IPS-20b (cell line): ENCODE results near the gene CDH2.

Source experiments
- H3K27ac ChIP-seq: one replicate; pipeline ENCODE4 v1.5.1; 2013; ENCODE audit warnings: low read length
- H3K27me3 ChIP-seq: 2 replicates; pipeline ENCODE4 v1.6.1; 2013; ENCODE audit warnings: mild to moderate bottlenecking, low read length, inconsistent platforms; ENCODE audit not compliant: insufficient read depth
- H3K36me3 ChIP-seq: 2 replicates; pipeline ENCODE4 v1.6.1; 2013; ENCODE audit warnings: low read depth, mild to moderate bottlenecking, inconsistent platforms, low read length, moderate library complexity; ENCODE audit not compliant: insufficient read depth
- H3K4me1 ChIP-seq: 2 replicates; pipeline ENCODE4 v1.6.1; 2013; ENCODE audit warnings: mild to moderate bottlenecking, control low read depth, inconsistent platforms, low read length, moderate library complexity; ENCODE audit not compliant: insufficient read depth
- H3K4me3 ChIP-seq: 2 replicates; pipeline ENCODE4 v1.5.1; 2013; ENCODE audit warnings: mild to moderate bottlenecking, low read length, inconsistent platforms
- H3K9ac ChIP-seq: 2 replicates; pipeline ENCODE4 v1.6.1; 2013; ENCODE audit warnings: low read depth, mild to moderate bottlenecking, inconsistent platforms, low read length, moderate library complexity
- H3K9me3 ChIP-seq: 2 replicates; pipeline ENCODE4 v1.6.1; 2013; ENCODE audit warnings: mild to moderate bottlenecking, low read depth, low read length, inconsistent platforms; ENCODE audit not compliant: insufficient read depth

The CDH2 gene

GRCh38 chr18:28004606-28005005 lies 172.3 kb downstream of the CDH2 start:
- Histone ChIP-seq H3K27ac (no peak overlapping the region), H3K9ac (no peak overlapping the region), H3K36me3 (peaks cover 36% of the 10 kb centered on the region), H3K9me3 (no peaks in the 10 kb centered on the region), H3K4me1 (no peaks in the 10 kb centered on the region), H3K4me3 (no peak overlapping the region), H3K27me3 (no peaks in the 10 kb centered on the region)

- H3K27ac ChIP-seq, result no peak overlapping the region
- H3K27me3 ChIP-seq, result no peaks in the 10 kb centered on the region
- H3K9ac ChIP-seq, result no peak overlapping the region
- no peaks in the 10 kb centered on the region for H3K9me3 ChIP-seq
- H3K4me3 ChIP-seq, result no peak overlapping the region
- no peaks in the 10 kb centered on the region for H3K4me1 ChIP-seq
- peaks cover 31% of the 10 kb centered on the region for H3K36me3 ChIP-seq
Observed at GRCh38 chr18:28003451-28003850, 173.5 kb downstream of the CDH2 start.

DNA sequence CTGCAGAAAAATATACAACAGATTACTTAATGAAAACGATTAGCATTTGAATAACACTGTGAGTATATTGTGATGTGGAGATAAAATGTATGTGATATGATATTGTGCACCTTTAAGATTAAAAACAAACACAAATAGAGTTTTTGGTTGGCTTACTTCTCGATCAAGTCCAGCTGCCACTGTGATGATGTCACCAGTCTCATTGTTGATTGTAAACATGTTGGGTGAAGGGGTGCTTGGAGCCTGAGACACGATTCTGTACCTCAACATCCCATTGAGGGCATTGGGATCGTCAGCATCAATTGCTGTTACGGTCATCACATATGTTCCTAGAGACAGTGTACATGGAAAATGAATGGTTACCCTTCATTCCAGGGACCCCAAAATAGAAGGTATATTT lies 174.1 kb downstream of the CDH2 start:
- Histone ChIP-seq H3K9me3 (no peaks in the 10 kb centered on the region), H3K27me3 (no peaks in the 10 kb centered on the region), H3K36me3 (peaks cover 31% of the 10 kb centered on the region), H3K4me1 (no peaks in the 10 kb centered on the region), H3K9ac (no peak overlapping the region), H3K27ac (no peak overlapping the region), H3K4me3 (no peak overlapping the region)

- no peaks in the 10 kb centered on the region for H3K27me3 ChIP-seq
- H3K4me3 ChIP-seq, result no peak overlapping the region
- no peak overlapping the region for H3K9ac ChIP-seq
- H3K4me1 ChIP-seq, result no peaks in the 10 kb centered on the region
- no peak overlapping the region for H3K27ac ChIP-seq
- peaks cover 35% of the 10 kb centered on the region for H3K36me3 ChIP-seq
- H3K9me3 ChIP-seq, result no peaks in the 10 kb centered on the region
Observed at GRCh38 chr18:27996801-27997272, 180.1 kb downstream of the CDH2 start.

- no peaks in the 10 kb centered on the region for H3K4me1 ChIP-seq
- no peak overlapping the region for H3K27ac ChIP-seq
- no peak overlapping the region for H3K9ac ChIP-seq
- peaks cover 34% of the 10 kb centered on the region for H3K36me3 ChIP-seq
- H3K4me3 ChIP-seq, result no peak overlapping the region
- no peaks in the 10 kb centered on the region for H3K27me3 ChIP-seq
- H3K9me3 ChIP-seq, result no peaks in the 10 kb centered on the region
Observed at GRCh38 chr18:27995770-27996502, 181.0 kb downstream of the CDH2 start.

- Histone ChIP-seq H3K36me3 (peaks cover 38% of the 10 kb centered on the region), H3K4me1 (no peaks in the 10 kb centered on the region), H3K4me3 (no peak overlapping the region), H3K27ac (no peak overlapping the region), H3K9me3 (no peaks in the 10 kb centered on the region), H3K9ac (no peak overlapping the region), H3K27me3 (no peaks in the 10 kb centered on the region)
Observed at GRCh38 chr18:27994571-27994970, 182.4 kb downstream of the CDH2 start.

GRCh38 chr18:27991391-27991790 lies 185.5 kb downstream of the CDH2 start:
- H3K27ac ChIP-seq, result no peak overlapping the region
- H3K4me3 ChIP-seq, result no peak overlapping the region
- no peaks in the 10 kb centered on the region for H3K4me1 ChIP-seq
- no peaks in the 10 kb centered on the region for H3K27me3 ChIP-seq
- H3K36me3 ChIP-seq, result peaks cover 35% of the 10 kb centered on the region
- no peaks in the 10 kb centered on the region for H3K9me3 ChIP-seq
- H3K9ac ChIP-seq, result no peak overlapping the region

- no peaks in the 10 kb centered on the region for H3K27me3 ChIP-seq
- H3K4me1 ChIP-seq, result peaks cover 16% of the 10 kb centered on the region; the same call in 1 of the 2 replicates
- H3K9ac ChIP-seq, result no peak overlapping the region
- H3K27ac ChIP-seq, result no peak overlapping the region
- H3K36me3 ChIP-seq, result peaks cover 46% of the 10 kb centered on the region
- no peak overlapping the region for H3K4me3 ChIP-seq
- H3K9me3 ChIP-seq, result no peaks in the 10 kb centered on the region
Observed at GRCh38 chr18:27985832-27986231, 191.1 kb downstream of the CDH2 start.

DNA sequence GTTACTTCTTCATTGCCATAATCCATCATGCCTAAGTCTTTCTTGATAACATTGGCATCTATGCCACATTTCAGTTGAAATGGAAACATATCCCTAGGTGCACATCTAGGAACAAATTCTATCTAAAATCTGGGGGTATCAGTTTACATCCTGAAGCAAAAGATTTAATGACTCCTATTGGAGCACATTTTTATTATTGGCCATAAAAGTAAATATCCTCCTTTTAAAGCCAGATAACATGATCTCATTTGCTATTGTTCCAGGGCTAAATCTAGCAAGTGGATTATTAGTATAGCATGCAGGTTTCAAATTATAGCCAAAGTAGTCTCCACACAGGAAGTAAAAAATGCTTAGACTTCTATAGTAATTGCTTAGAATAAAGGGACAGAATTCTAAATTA lies 193.2 kb downstream of the CDH2 start:
- Histone ChIP-seq H3K9me3 (no peaks in the 10 kb centered on the region), H3K4me1 (peaks cover 16% of the 10 kb centered on the region; the same call in 1 of the 2 replicates), H3K9ac (no peak overlapping the region), H3K27me3 (no peaks in the 10 kb centered on the region), H3K27ac (no peak overlapping the region), H3K4me3 (no peak overlapping the region), H3K36me3 (peaks cover 39% of the 10 kb centered on the region; the same call in 1 of the 2 replicates)

- H3K9me3 ChIP-seq, result no peaks in the 10 kb centered on the region
- no peak overlapping the region for H3K27ac ChIP-seq
- peaks cover 5% of the 10 kb centered on the region; the same call in 1 of the 2 replicates for H3K36me3 ChIP-seq
- H3K9ac ChIP-seq, result no peak overlapping the region
- no peaks in the 10 kb centered on the region for H3K27me3 ChIP-seq
- no peaks in the 10 kb centered on the region for H3K4me1 ChIP-seq
- no peak overlapping the region for H3K4me3 ChIP-seq
Observed at GRCh38 chr18:27976806-27977408, 200.0 kb downstream of the CDH2 start.

DNA sequence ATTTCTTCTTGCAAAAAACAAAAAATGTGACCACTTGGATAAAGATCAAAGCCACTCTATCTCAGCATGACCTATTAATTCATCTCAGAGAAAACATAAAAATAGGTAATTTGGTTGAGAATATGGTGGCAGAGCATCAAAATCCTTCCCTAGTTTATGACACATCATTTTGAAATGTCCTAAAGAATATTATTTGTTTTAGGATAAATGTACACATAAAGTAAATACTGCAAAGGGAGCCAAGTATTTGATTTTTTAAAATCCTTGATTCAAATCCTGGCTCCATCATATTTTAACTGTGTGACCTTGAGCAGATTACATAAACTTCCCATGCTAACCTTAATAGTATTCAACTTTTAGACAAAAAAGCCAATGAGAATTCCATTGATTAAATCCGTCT lies 206.6 kb downstream of the CDH2 start:
- Histone ChIP-seq H3K27ac (no peak overlapping the region), H3K27me3 (no peaks in the 10 kb centered on the region), H3K4me1 (no peaks in the 10 kb centered on the region), H3K4me3 (no peak overlapping the region), H3K9ac (no peak overlapping the region), H3K36me3 (peaks cover 9% of the 10 kb centered on the region), H3K9me3 (no peaks in the 10 kb centered on the region)

DNA sequence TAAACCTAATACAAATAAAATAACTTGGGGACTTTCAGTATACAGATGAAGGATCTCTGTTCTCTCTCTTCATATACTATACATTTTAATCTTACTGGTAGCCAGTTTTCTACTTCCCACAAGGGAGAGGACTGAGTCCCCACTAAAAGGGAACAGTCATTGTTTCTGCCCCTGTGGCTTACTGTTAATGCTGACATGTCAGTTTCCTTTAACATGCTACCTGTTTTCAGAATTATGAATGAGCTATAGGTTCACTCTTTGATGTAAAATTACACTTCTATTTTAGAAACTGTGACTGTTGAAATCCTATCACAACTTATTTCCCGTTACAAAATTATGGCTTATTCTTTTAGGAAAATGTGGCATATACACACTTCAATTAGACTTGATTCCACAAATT lies 207.7 kb downstream of the CDH2 start:
- H3K9me3 ChIP-seq, result no peaks in the 10 kb centered on the region
- no peak overlapping the region for H3K27ac ChIP-seq
- H3K27me3 ChIP-seq, result no peaks in the 10 kb centered on the region
- H3K36me3 ChIP-seq, result peaks cover 9% of the 10 kb centered on the region
- peaks cover 7% of the 10 kb centered on the region; the same call in 1 of the 2 replicates for H3K4me1 ChIP-seq
- H3K9ac ChIP-seq, result no peak overlapping the region
- no peak overlapping the region for H3K4me3 ChIP-seq
